ENCODE results near the gene UTP4. TPM values are rescaled to one million over a fixed set of nuclear protein-coding genes. Genes with fewer than 3 reads are reported as not detected.
"Not testable (repeated sequence)": the region's sequence is repeated elsewhere in the genome, so short reads cannot be mapped to it uniquely, and the experiment has no call there.

The UTP4 gene
- total RNA-seq, 1 donor from 2014 or later: 16.3 TPM

- no peak for TF ChIP-seq CTCF (conservative IDR thresholded peaks at IDR 0.05; ENCODE audit: low read depth, low read length)
- no peak for DNase-seq (ENCODE audit: low read depth)
Measured at GRCh38 chr16:69131167-69131838, 1.1 kb upstream of the UTP4 start.

GRCh38 chr16:69131839-69132423 lies 518 bp upstream of the UTP4 start:
- DNase-seq (ENCODE audit: low read depth): no peak
- peak overlapping the region; percentile 85 for H3K4me3 ChIP-seq (ENCODE audit: low read depth, low read length)
- no peak for TF ChIP-seq CTCF (conservative IDR thresholded peaks at IDR 0.05; ENCODE audit: low read depth, low read length)

More at GRCh38 chr16:69131167-69131838, 1.1 kb upstream of the UTP4 start:
- peak overlapping the region; percentile 85 for H3K4me3 ChIP-seq (ENCODE audit: low read depth, low read length)

- no peak for TF ChIP-seq CTCF (conservative IDR thresholded peaks at IDR 0.05; ENCODE audit: low read depth, low read length)
- DNase-seq (ENCODE audit: low read depth): no peak
- peak overlapping the region; percentile 85 for H3K4me3 ChIP-seq (ENCODE audit: low read depth, low read length)
Measured at GRCh38 chr16:69133373-69133954, 1.0 kb downstream of the UTP4 start.

GRCh38 chr16:69138608-69139007 lies 6.2 kb downstream of the UTP4 start:
- no peak overlapping the region for H3K4me3 ChIP-seq (ENCODE audit: low read depth, low read length)
- no peak for DNase-seq (ENCODE audit: low read depth)
- no peak for TF ChIP-seq CTCF (conservative IDR thresholded peaks at IDR 0.05; ENCODE audit: low read depth, low read length)

- DNase-seq (ENCODE audit: low read depth); H3K4me3 ChIP-seq (ENCODE audit: low read depth, low read length): not testable (repeated sequence)
Measured at GRCh38 chr16:69139464-69139863, 7.0 kb downstream of the UTP4 start.

- H3K4me3 ChIP-seq (ENCODE audit: low read depth, low read length): no peak overlapping the region
- DNase-seq (ENCODE audit: low read depth): no peak
- no peak for TF ChIP-seq CTCF (conservative IDR thresholded peaks at IDR 0.05; ENCODE audit: low read depth, low read length)
Measured at GRCh38 chr16:69141014-69141413, 8.6 kb downstream of the UTP4 start.

- peak; percentile 90 for DNase-seq (ENCODE audit: low read depth)
- TF ChIP-seq CTCF (conservative IDR thresholded peaks at IDR 0.05; ENCODE audit: low read depth, low read length): no peak
- H3K4me3 ChIP-seq (ENCODE audit: low read depth, low read length): peak overlapping the region; percentile 53
Measured at GRCh38 chr16:69141936-69142335, 9.5 kb downstream of the UTP4 start.
